CD1c-positive myeloid dendritic cell (primary cell): ENCODE results near the gene FLRT1.

Source experiments
- DNase-seq: peaks from one replicate; pipeline ENCODE4 v3.0.0-alpha.2; 2016; ENCODE audit errors: extremely low spot score

Gene FLRT1

GRCh38 chr11:64067230-64067993, 31.7 kb downstream of the FLRT1 start:
- DNase-seq: no peak

DNA sequence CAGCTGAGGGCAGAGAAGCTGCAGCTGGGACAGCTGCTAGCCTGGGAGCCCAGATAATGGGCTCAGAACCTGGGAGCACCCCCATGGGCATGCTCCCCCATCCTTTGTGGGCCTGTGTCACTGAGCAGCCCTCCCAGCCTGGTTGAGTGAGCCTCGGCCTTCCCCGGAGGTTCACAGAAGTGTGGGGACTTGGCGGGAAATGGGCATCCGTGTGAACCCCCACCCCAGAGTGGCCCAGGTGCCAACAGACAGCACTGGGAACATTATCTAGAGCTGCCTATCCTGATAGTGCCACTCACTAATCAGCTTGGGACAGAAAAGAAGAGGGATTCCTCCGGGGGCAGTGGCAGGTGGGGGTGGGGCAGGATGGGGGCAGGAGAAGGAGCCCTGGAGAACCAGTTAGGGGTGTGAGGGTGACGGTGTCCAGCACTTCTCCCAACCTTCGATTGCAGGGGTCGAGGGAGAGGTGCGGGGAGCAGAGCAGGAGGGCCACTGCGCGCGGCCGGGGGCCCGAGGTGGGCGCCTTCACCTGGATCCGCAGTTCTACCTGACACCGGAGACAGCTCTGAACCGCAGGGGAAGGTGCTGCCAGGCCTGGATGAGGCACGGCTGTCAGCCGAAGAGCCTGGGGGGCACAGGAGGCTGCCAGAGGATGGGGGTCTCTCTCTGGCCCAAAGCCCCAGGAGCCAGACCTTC, 33.1 kb downstream of the FLRT1 start:
- DNase-seq: no peak

- no peak for DNase-seq
Observed at GRCh38 chr11:64069401-64070313, 33.9 kb downstream of the FLRT1 start.

GRCh38 chr11:64070314-64070681, 34.6 kb downstream of the FLRT1 start:
- DNase-seq: no peak

GRCh38 chr11:64071849-64072248, 36.1 kb downstream of the FLRT1 start:
- no peak for DNase-seq

- DNase-seq: no peak
Observed at GRCh38 chr11:64072403-64072802, 36.7 kb downstream of the FLRT1 start.

GRCh38 chr11:64072871-64073270, 37.1 kb downstream of the FLRT1 start:
- DNase-seq: no peak

DNA sequence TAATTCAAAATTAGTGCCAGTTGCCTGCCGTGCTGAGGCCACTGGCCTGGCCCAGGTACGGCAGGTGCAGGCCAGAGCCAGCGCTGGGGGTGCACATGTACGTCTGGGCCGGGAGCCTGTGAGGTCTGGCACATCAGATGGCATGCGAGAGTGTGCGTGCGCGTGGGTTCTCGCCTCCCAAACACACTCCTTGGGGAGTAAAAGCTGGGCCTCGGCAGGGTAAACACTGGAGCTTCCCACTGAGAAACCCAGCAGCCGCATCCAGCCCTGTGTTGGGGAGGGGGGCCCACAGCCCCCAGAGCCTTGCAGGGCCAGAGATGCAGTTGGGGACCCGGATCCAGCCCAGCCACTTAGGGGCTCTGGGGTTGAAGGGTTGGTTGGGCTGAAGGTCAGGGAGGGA, 37.8 kb downstream of the FLRT1 start:
- DNase-seq: no peak

DNA sequence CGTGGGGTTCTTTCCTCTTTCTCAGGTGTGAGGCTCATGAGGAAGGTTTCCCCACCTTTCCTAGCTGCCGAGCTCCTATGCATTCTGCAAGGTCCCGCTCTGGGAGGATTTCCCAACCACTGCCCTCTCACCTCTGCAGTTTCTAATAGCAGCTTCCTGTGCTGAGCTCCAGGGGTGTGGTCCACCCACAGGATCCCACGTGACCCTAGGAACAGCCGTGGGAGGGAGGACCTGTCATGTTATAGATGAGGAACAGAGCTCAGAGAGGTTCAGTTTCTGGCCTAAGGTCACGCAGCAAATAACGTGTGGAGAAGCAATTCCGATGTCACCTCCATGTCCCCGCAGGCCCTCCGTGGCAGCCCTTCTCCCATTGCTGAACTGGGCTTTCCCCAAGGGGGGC, 38.5 kb downstream of the FLRT1 start:
- peak; percentile 86 for DNase-seq

GRCh38 chr11:64076758-64077157, 41.0 kb downstream of the FLRT1 start:
- no peak for DNase-seq

DNA sequence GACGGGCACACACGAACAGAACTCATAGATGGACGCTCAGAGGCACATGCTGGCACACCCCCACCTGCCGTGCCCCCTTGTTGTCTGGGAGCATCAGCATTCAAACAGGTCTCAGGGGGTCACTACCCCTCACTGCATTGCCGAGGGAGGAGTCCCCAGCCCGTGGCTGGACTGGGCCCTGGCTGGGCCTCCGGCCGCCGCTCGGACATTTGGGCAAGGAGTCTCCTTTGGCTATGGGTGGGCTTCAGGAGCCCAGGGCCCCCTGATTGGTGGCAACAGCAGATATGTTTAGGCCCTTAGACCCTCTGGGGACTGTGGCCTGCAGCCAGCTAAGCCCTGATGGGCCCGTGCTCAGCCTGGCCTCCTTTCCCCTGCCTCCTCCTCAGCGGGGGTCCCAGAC, 41.9 kb downstream of the FLRT1 start:
- no peak for DNase-seq

DNA sequence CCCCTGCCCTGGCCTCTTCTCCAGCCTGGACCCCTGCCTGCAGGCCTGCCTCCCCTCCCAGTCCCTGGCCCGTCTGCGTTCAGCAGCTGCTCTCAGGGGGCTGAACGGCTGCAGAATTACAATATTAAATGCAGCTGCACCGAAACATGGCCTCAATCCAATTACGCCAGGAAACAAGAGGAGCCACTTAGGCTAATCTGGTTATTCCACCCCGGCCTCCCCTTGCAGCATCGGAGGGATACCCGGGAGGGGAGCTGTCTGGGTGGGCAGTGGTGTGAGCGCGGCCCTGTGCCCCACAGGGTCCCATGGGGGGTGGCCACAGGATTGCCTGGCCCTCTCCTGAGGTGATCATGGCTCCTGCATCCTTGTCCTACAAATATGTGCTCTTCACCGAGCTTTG, 42.6 kb downstream of the FLRT1 start:
- DNase-seq: no peak

GRCh38 chr11:64078905-64079304, 43.2 kb downstream of the FLRT1 start:
- no peak for DNase-seq

DNA sequence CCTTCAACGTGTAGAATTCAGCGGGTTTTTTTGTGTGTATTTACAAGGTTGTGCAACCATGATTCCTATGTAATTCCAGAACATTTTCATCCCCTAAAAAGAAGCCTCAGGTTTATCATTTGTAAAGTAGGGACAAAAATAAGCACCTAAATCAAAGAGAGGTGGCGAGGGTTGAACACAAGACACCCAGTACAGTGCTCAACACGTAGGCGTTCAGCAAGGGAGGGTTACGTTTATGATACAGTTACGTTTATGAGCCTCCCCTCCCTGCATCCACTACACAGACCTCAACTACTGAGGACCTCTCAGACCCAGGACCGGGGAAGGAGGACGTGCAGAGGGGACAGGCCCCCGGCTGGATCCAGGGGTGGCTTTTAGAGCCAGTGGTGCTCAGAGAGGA, 44.7 kb downstream of the FLRT1 start:
- no peak for DNase-seq

- DNase-seq: no peak
Observed at GRCh38 chr11:64081745-64082442, 46.2 kb downstream of the FLRT1 start.

- no peak for DNase-seq
Observed at GRCh38 chr11:64083398-64084080, 47.8 kb downstream of the FLRT1 start.

DNA sequence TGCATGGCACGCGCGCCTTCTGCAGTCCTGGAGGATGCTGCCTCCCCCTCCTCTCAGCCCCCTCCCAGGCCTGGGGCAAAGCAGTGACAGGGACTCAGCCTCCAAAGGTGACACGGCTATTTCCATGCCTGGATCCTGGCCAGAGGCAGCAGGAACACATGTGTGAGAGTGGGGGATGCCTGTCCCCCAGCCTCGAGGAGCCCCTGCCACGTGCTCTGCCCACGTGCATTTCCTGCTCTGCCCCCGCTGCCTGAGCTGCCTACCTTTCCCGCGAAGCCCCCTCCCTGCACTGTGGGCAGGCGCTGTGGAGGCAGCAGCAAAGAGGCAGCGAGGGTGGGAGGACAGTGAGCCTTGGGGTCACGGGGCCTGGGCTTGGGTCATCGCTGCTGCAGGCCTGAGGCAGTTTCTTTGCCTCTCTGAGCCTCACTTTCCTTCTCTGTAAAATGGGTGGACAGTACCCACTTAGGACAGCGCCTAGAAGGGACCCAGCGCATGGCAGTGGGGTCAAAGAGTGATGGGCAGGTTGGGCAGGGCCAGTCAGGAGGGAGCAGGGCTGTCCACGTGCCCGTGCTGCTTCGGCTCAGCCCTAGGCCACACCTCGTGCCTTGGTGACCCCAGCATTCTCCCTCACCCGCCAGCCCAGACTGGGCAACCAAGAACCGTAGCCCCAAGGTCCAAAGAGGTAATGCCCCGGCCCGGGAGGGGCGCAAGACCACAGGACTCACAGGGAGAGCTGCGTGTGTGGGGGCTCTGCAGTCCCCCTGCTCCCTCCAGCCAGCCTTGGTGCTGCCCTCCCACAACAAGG, 48.6 kb downstream of the FLRT1 start:
- no peak for DNase-seq

- no peak for DNase-seq
Observed at GRCh38 chr11:64084951-64085710, 49.4 kb downstream of the FLRT1 start.
